IMR-90 (cell line): Measurements from ENCODE around the gene GARIN3. TPM values are rescaled to one million over a fixed set of nuclear protein-coding genes. Genes with fewer than 3 reads are reported as not detected.

Source experiments
- ATAC-seq: fragments of 200-7000 bp; cut with Tn5 transposase; 2 replicates; pipeline ENCODE4 v1.9.1; 2020; ENCODE audit warnings: low read depth, mild to moderate bottlenecking, moderate library complexity
- BruUV-seq: library from RNA; stranded (reverse); fragments of 400-500 nt; replicated peaks from 2 replicates; lab custom pipeline; 2021; lab: Mats Ljungman, UMichigan
- CTCF ChIA-PET: fragments of 300-600 bp; formaldehyde crosslinking; extraction: SDS; loops from one replicate; lab custom pipeline; 2021; ENCODE audit warnings: antibody characterized with exemption; lab: Yijun Ruan, JAX
- POLR2A ChIA-PET: fragments of 300-600 bp; sonication (Branson Sonifier 250); formaldehyde crosslinking; loops from one replicate; lab custom pipeline; 2022; ENCODE audit warnings: antibody characterized with exemption; ENCODE audit not compliant: unreplicated experiment; lab: Charles Lee
- DNase-seq: peaks from one replicate; pipeline ENCODE4 v3.0.0; 2013
- H2AFZ ChIP-seq: replicated peaks from 2 replicates; pipeline ENCODE3; 2013; ENCODE audit warnings: low read length, mild to moderate bottlenecking; ENCODE audit not compliant: poor library complexity
- H2AK5ac ChIP-seq: 2 replicates; pipeline ENCODE4 v1.6.1; 2013; ENCODE audit warnings: low read depth, low read length, inconsistent platforms
- H2AK9ac ChIP-seq: replicated peaks from 2 replicates; pipeline ENCODE3; 2013; ENCODE audit warnings: mild to moderate bottlenecking, low read depth, low read length, moderate library complexity; ENCODE audit not compliant: poor library complexity
- H2BK120ac ChIP-seq: 2 replicates; pipeline ENCODE4 v1.6.1; 2013; ENCODE audit warnings: low read depth, low read length, inconsistent platforms
- H2BK15ac ChIP-seq: 3 replicates; pipeline ENCODE4 v1.6.1; 2013; ENCODE audit warnings: low read depth, low read length, inconsistent platforms
- H2BK20ac ChIP-seq: 2 replicates; pipeline ENCODE4 v1.6.1; 2013; ENCODE audit warnings: low read depth, mild to moderate bottlenecking, inconsistent platforms, low read length, moderate library complexity
- H2BK5ac ChIP-seq: 2 replicates; pipeline ENCODE4 v1.6.1; 2013; ENCODE audit warnings: mild to moderate bottlenecking, low read depth, low read length, inconsistent platforms; ENCODE audit not compliant: poor library complexity, severe bottlenecking
- H3K14ac ChIP-seq: replicated peaks from 2 replicates; pipeline ENCODE4 v1.6.1; 2013; ENCODE audit warnings: low read depth, low read length, inconsistent platforms
- H3K18ac ChIP-seq: 2 replicates; pipeline ENCODE4 v1.6.1; 2013; ENCODE audit warnings: low read depth, low read length, control low read depth
- H3K23ac ChIP-seq: 2 replicates; pipeline ENCODE4 v1.6.1; 2013; ENCODE audit warnings: low read depth, low read length, inconsistent platforms
- H3K27ac ChIP-seq: 2 replicates; pipeline ENCODE4 v1.5.1; 2013; ENCODE audit warnings: mild to moderate bottlenecking, control low read depth, low read length; ENCODE audit not compliant: insufficient read depth
- H3K27me3 ChIP-seq: 2 replicates; pipeline ENCODE4 v1.6.1; 2013; ENCODE audit warnings: low read length; ENCODE audit not compliant: control insufficient read depth, insufficient read depth
- H3K36me3 ChIP-seq: 2 replicates; pipeline ENCODE4 v1.6.1; 2013; ENCODE audit warnings: low read length, mixed read lengths; ENCODE audit not compliant: control insufficient read depth, insufficient read depth
- H3K4ac ChIP-seq: 2 replicates; pipeline ENCODE4 v1.6.1; 2013; ENCODE audit warnings: low read depth, low read length, inconsistent platforms
- H3K4me1 ChIP-seq: 2 replicates; pipeline ENCODE4 v1.6.1; 2013; ENCODE audit warnings: low read length, mixed read lengths; ENCODE audit not compliant: control insufficient read depth, insufficient read depth
- H3K4me2 ChIP-seq: 2 replicates; pipeline ENCODE4 v1.6.1; 2013; ENCODE audit warnings: low read depth, mild to moderate bottlenecking, control low read depth, low read length, moderate library complexity
- H3K4me3 ChIP-seq: 2 replicates; pipeline ENCODE4 v1.5.1; 2013; ENCODE audit warnings: low read depth, mild to moderate bottlenecking, control low read depth, low read length, moderate library complexity; ENCODE audit not compliant: insufficient read depth
- H3K56ac ChIP-seq: 2 replicates; pipeline ENCODE4 v1.6.1; 2013; ENCODE audit warnings: low read length, inconsistent platforms; ENCODE audit not compliant: insufficient read depth; ENCODE audit errors: extremely low read depth
- H3K79me1 ChIP-seq, 2 experiments: 2 replicates each; pipeline ENCODE4 v1.6.1; 2013; ENCODE audit warnings: low read length in 2 of 2, inconsistent platforms in 1 of 2, low read depth in 1 of 2
- H3K9ac ChIP-seq: 2 replicates; pipeline ENCODE4 v1.6.1; 2013; ENCODE audit warnings: low read depth, low read length, control low read depth
- H3K9me1 ChIP-seq: 2 replicates; pipeline ENCODE4 v1.6.1; 2013; ENCODE audit warnings: low read length, inconsistent platforms; ENCODE audit not compliant: insufficient read depth
- H3K9me3 ChIP-seq: 2 replicates; pipeline ENCODE4 v1.6.1; 2013; ENCODE audit warnings: low read length; ENCODE audit not compliant: control insufficient read depth, insufficient read depth
- H4K20me1 ChIP-seq: 2 replicates; pipeline ENCODE4 v1.6.1; 2013; ENCODE audit warnings: low read length, inconsistent platforms; ENCODE audit not compliant: insufficient read depth
- H4K5ac ChIP-seq: 2 replicates; pipeline ENCODE4 v1.6.1; 2013; ENCODE audit warnings: mild to moderate bottlenecking, low read depth, low read length, control low read depth
- H4K8ac ChIP-seq, 2 experiments: 2 replicates each; pipeline ENCODE4 v1.6.1; 2013; ENCODE audit warnings: low read depth in 2 of 2, low read length in 2 of 2, control low read depth in 1 of 2, inconsistent platforms in 1 of 2
- H4K91ac ChIP-seq: 2 replicates; pipeline ENCODE4 v1.6.1; 2013; ENCODE audit warnings: low read depth, low read length, inconsistent platforms; ENCODE audit not compliant: insufficient read depth
- BHLHE40 ChIP-seq: fragments of 150-350 bp; IDR thresholded peaks from 2 replicates; pipeline ENCODE4 v1.6.1; 2016; ENCODE audit warnings: mild to moderate bottlenecking, low read depth, low read length
- MAFK ChIP-seq: IDR thresholded peaks from 2 replicates; pipeline ENCODE4 v1.6.1; 2012; ENCODE audit warnings: low read depth, low read length, improper control_type of control experiment
- MXI1 ChIP-seq: IDR thresholded peaks from 2 replicates; pipeline ENCODE4 v1.6.1; 2012; ENCODE audit warnings: low read depth, mild to moderate bottlenecking, low read length, moderate library complexity, borderline replicate concordance
- RFX5 ChIP-seq: IDR thresholded peaks from 2 replicates; pipeline ENCODE4 v1.8.0; 2012; ENCODE audit warnings: low read depth, mild to moderate bottlenecking, low read length, moderate library complexity
- WGBS, 2 experiments: methylation state at CpG; one replicate each; pipeline versions ENCODE4 v1.1.5 to v1.1.7; 2013; ENCODE audit warnings: missing lambda C conversion rate in 2 of 2; ENCODE audit not compliant: insufficient read length in 1 of 2; ENCODE audit errors: extremely low coverage in 2 of 2; 5-methylcytosine and 5-hydroxymethylcytosine counted together
- dilution Hi-C: fragments of 300-500 bp; cut with HindIII; formaldehyde crosslinking; loops from one replicate; pipeline ENCODE4 v1.14.3; 2018; ENCODE audit warnings: low sequenced_read_pairs; ENCODE audit not compliant: unreplicated experiment
- in situ Hi-C: fragments of 300-500 bp; cut with MboI; formaldehyde crosslinking; loops from 3 replicates; pipeline ENCODE4 v1.14.3; 2019; ENCODE audit warnings: low sequenced_read_pairs, inconsistent platforms, mixed read lengths
- intact Hi-C: fragments of 100-400 bp; cut with micrococcal nuclease; formaldehyde crosslinking; loops from 2 replicates; pipeline ENCODE4 v1.10.0; 2022
- polyA plus RNA-seq, 3 experiments: library from polyadenylated mRNA; depleted of rRNA; stranded (reverse); fragments of >200 nt; gene quantifications; 2 replicates each; pipeline ENCODE4 v1.2.3, GENCODE V29; 2012; ENCODE audit warnings: low replicate concordance in 1 of 3
- total RNA-seq: library from RNA; depleted of rRNA; stranded (reverse); fragments of >200 nt; gene quantifications from 2 replicates; pipeline ENCODE4 v1.2.3, GENCODE V29; 2012
- TF ChIP-seq, protein P1 (sequence below): fragments of 150-350 bp; IDR thresholded peaks from 2 replicates; pipeline ENCODE4 v1.6.1; 2016; ENCODE audit warnings: low read depth, mild to moderate bottlenecking, low read length, moderate library complexity, borderline replicate concordance

The GARIN3 gene
- total and polyA plus RNA-seq, 2 of the 4 experiments (the other 2 are of a cell fraction) = not detected

DNA sequence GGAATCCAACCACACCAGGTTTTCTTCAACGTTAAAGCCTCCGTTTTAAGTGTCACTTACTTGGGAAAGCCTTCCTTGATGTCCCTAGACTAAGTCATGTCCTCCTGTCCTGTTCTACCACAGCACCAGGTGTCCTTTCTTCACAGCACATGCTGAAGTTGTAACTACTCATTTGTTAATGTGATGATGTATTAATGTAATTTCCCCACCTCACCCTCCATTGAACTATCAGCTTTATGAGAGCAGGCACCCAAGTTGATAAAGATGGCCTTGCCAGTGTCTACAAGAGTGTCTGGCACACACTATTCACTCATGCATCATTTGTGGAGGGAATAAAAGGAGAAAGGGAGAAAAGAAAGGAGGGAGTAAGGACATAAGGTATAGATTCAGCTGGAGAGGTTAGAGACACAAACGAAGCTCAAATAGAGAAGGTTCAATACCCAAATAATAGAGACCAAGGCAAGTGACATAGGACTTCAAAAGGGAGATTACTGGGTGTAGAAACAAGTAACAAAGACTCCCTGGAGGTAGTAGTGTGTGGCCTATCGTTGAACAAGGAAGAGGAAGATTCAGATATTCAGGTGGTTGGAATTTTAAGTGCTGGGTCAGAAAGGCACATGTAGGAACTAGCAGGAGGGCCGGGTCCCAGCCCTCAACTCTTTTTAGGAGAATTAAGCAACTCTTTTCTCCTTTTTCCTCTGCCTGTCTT lies 21.1 kb upstream of the GARIN3 start:
- no peak for DNase-seq
- no peaks in the 10 kb centered on the region for H3K4me1 ChIP-seq
- no peak overlapping the region for H3K4me2 ChIP-seq
- no peak overlapping the region for H4K8ac ChIP-seq
- no peak overlapping the region for H3K18ac ChIP-seq
- H3K23ac ChIP-seq = no peak overlapping the region
- H2BK20ac ChIP-seq = no peak overlapping the region
- in situ Hi-C loops = no loop called here
- no peaks in the 10 kb centered on the region for H3K9me1 ChIP-seq
- no peak overlapping the region for H2AK5ac ChIP-seq
- ATAC-seq = no peak
- H3K79me1 ChIP-seq = no peaks in the 10 kb centered on the region
- 27% methylated on average over 2 of the region's 5 CpGs; no CpG with 5 or more reads in 1 of the 2 experiments for WGBS, 2 experiments
- H2AK9ac ChIP-seq = no peak overlapping the region
- no peak overlapping the region for H3K27ac ChIP-seq
- no peak overlapping the region for H3K9ac ChIP-seq
- H4K20me1 ChIP-seq = no peaks in the 10 kb centered on the region
- ChIA-PET CTCF (interaction anchor here (1.0 kb wide), 1 partner anchor 18 kb away, joined by 3 read pairs; no protein-coding TSS in a partner anchor), POLR2A (interaction anchor here (0.6 kb wide), 1 partner anchor 21 kb away, joined by 3 read pairs; no protein-coding TSS in a partner anchor)
- H3K4ac ChIP-seq = no peak overlapping the region
- H2BK15ac ChIP-seq = no peak overlapping the region
- no peak for TF ChIP-seq MXI1
- TF ChIP-seq, protein P1, sequence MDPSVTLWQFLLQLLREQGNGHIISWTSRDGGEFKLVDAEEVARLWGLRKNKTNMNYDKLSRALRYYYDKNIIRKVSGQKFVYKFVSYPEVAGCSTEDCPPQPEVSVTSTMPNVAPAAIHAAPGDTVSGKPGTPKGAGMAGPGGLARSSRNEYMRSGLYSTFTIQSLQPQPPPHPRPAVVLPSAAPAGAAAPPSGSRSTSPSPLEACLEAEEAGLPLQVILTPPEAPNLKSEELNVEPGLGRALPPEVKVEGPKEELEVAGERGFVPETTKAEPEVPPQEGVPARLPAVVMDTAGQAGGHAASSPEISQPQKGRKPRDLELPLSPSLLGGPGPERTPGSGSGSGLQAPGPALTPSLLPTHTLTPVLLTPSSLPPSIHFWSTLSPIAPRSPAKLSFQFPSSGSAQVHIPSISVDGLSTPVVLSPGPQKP = no peak
- no peak for TF ChIP-seq RFX5
- no peak for TF ChIP-seq MAFK
- no peak for TF ChIP-seq BHLHE40
- dilution Hi-C loops = no loop called here
- no peak overlapping the region for H3K4me3 ChIP-seq
- no peak overlapping the region for H2AFZ ChIP-seq
- H3K14ac ChIP-seq = no peak overlapping the region
- H3K27me3 ChIP-seq = no peaks in the 10 kb centered on the region; the same call in 1 of the 2 replicates
- no peak overlapping the region for H2BK120ac ChIP-seq
- no peak overlapping the region for H4K5ac ChIP-seq
- H3K9me3 ChIP-seq = no peaks in the 10 kb centered on the region
- no peak overlapping the region for H4K91ac ChIP-seq
- no TSS peak for BruUV-seq
- intact Hi-C loops = no loop called here
- no peak overlapping the region for H2BK5ac ChIP-seq
- H3K36me3 ChIP-seq = no peaks in the 10 kb centered on the region
- no peak overlapping the region for H3K56ac ChIP-seq
